ENCODE measurements around the gene DISP1. TPM values are rescaled to one million over a fixed set of nuclear protein-coding genes. Genes with fewer than 3 reads are reported as not detected.

The DISP1 gene
- total RNA-seq, 4 donors from 2014 or later, result 4.1 to 22.8 (median 10.1) TPM

DNA sequence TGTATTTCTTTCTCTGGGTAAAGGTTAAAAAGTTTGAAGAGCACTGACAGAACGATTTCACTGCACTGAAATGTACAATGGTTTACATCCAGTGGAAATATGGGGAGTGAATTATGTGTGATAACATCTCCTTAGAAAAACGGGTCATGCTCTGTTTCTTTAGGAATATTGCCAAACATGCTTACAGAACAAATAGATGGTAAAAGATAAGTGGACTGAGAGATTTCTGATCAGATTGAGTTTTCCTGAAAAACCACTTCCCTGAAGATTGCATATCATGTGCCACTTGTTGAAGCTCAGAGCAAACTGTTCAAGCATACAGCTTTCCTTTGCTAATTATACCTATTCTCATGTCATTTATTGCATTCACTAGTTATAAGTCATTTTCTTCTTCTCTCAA, 29.9 kb upstream of the DISP1 start:
- Histone ChIP-seq H3K27ac (no peak overlapping the region), H3K36me3 (no peaks in the 10 kb centered on the region), H3K27me3 (no peaks in the 10 kb centered on the region), H3K9me3 (no peaks in the 10 kb centered on the region), H3K4me1 (no peaks in the 10 kb centered on the region), H3K4me3 (no peak overlapping the region)
- DNase-seq, result no peak
- no peak for TF ChIP-seq POLR2A (IDR thresholded peaks at IDR 0.05)
- TF ChIP-seq, protein P1, sequence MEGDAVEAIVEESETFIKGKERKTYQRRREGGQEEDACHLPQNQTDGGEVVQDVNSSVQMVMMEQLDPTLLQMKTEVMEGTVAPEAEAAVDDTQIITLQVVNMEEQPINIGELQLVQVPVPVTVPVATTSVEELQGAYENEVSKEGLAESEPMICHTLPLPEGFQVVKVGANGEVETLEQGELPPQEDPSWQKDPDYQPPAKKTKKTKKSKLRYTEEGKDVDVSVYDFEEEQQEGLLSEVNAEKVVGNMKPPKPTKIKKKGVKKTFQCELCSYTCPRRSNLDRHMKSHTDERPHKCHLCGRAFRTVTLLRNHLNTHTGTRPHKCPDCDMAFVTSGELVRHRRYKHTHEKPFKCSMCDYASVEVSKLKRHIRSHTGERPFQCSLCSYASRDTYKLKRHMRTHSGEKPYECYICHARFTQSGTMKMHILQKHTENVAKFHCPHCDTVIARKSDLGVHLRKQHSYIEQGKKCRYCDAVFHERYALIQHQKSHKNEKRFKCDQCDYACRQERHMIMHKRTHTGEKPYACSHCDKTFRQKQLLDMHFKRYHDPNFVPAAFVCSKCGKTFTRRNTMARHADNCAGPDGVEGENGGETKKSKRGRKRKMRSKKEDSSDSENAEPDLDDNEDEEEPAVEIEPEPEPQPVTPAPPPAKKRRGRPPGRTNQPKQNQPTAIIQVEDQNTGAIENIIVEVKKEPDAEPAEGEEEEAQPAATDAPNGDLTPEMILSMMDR (IDR thresholded peaks at IDR 0.05), result no peak

GRCh38 chr1:222785529-222785928, 29.3 kb upstream of the DISP1 start:
- no peaks in the 10 kb centered on the region for H3K36me3 ChIP-seq
- no peak overlapping the region for H3K4me3 ChIP-seq
- H3K27ac ChIP-seq, result no peak overlapping the region
- no peaks in the 10 kb centered on the region for H3K4me1 ChIP-seq
- no peaks in the 10 kb centered on the region for H3K27me3 ChIP-seq
- H3K9me3 ChIP-seq, result no peaks in the 10 kb centered on the region
- no peak for TF ChIP-seq POLR2A (IDR thresholded peaks at IDR 0.05)
- TF ChIP-seq, protein P1 (IDR thresholded peaks at IDR 0.05), result no peak
- no peak for DNase-seq

GRCh38 chr1:222786121-222786520, 28.7 kb upstream of the DISP1 start:
- no peaks in the 10 kb centered on the region for H3K4me1 ChIP-seq
- TF ChIP-seq, protein P1 (IDR thresholded peaks at IDR 0.05), result no peak
- TF ChIP-seq POLR2A (IDR thresholded peaks at IDR 0.05), result no peak
- DNase-seq, result no peak

GRCh38 chr1:222787729-222788128, 27.1 kb upstream of the DISP1 start:
- H3K27me3 ChIP-seq, result no peaks in the 10 kb centered on the region
- no peaks in the 10 kb centered on the region for H3K9me3 ChIP-seq
- no peaks in the 10 kb centered on the region for H3K4me1 ChIP-seq
- DNase-seq, result no peak
- no peaks in the 10 kb centered on the region for H3K36me3 ChIP-seq
- no peak overlapping the region for H3K27ac ChIP-seq
- TF ChIP-seq, protein P1 (IDR thresholded peaks at IDR 0.05), result no peak
- no peak for TF ChIP-seq POLR2A (IDR thresholded peaks at IDR 0.05)
- no peak overlapping the region for H3K4me3 ChIP-seq

More at GRCh38 chr1:222786121-222786520, 28.7 kb upstream of the DISP1 start:
- Histone ChIP-seq H3K9me3 (no peaks in the 10 kb centered on the region), H3K27me3 (no peaks in the 10 kb centered on the region), H3K27ac (no peak overlapping the region), H3K4me3 (no peak overlapping the region), H3K36me3 (no peaks in the 10 kb centered on the region)

- DNase-seq, result no peak
- H3K4me1 ChIP-seq, result no peaks in the 10 kb centered on the region
- no peaks in the 10 kb centered on the region for H3K36me3 ChIP-seq
- H3K27ac ChIP-seq, result peak overlapping the region in 1 of 4 donors; percentile 20
- H3K9me3 ChIP-seq, result no peaks in the 10 kb centered on the region
- no peaks in the 10 kb centered on the region for H3K27me3 ChIP-seq
- no peak overlapping the region for H3K4me3 ChIP-seq
- TF ChIP-seq, protein P1 (IDR thresholded peaks at IDR 0.05), result no peak
- no peak for TF ChIP-seq POLR2A (IDR thresholded peaks at IDR 0.05)
These were observed 26.3 kb upstream of the DISP1 start for GRCh38 chr1:222788402-222789156.

Data from Peyer's patch (tissue), 4 donors.